GM21526 (cell line): ENCODE data around the gene SREBF2.

Experiments used
- ATAC-seq: cut with Tn5 transposase; IDR thresholded peaks from one replicate; pipeline ENCODE4 v1.9.1; 2021; ENCODE audit warnings: moderate library complexity; ENCODE audit not compliant: unreplicated experiment, low FRiP score

SREBF2 gene

GRCh38 chr22:41917375-41917902 lies 84.5 kb downstream of the SREBF2 start:
- ATAC-seq: no peak

- no peak for ATAC-seq
These were observed 85.2 kb downstream of the SREBF2 start for GRCh38 chr22:41917903-41918791.

- ATAC-seq: peak; percentile 30
These were observed 86.7 kb downstream of the SREBF2 start for GRCh38 chr22:41919357-41920224.

GRCh38 chr22:41920271-41920976 lies 87.5 kb downstream of the SREBF2 start:
- ATAC-seq: no peak

- no peak for ATAC-seq
These were observed 89.4 kb downstream of the SREBF2 start for GRCh38 chr22:41922328-41922727.

- ATAC-seq: no peak
These were observed 90.2 kb downstream of the SREBF2 start for GRCh38 chr22:41922940-41923594.

GRCh38 chr22:41923595-41924276 lies 90.8 kb downstream of the SREBF2 start:
- ATAC-seq: no peak

GRCh38 chr22:41925783-41926460 lies 93.0 kb downstream of the SREBF2 start:
- no peak for ATAC-seq

- no peak for ATAC-seq
These were observed 94.9 kb downstream of the SREBF2 start for GRCh38 chr22:41927813-41928212.

- ATAC-seq: no peak
These were observed 95.9 kb downstream of the SREBF2 start for GRCh38 chr22:41928593-41929417.

GRCh38 chr22:41929418-41929810 lies 96.5 kb downstream of the SREBF2 start:
- no peak for ATAC-seq

- no peak for ATAC-seq
These were observed 98.9 kb downstream of the SREBF2 start for GRCh38 chr22:41931701-41932269.

- ATAC-seq: no peak
These were observed 99.4 kb downstream of the SREBF2 start for GRCh38 chr22:41932353-41932752.

GRCh38 chr22:41933411-41934177 lies 100.7 kb downstream of the SREBF2 start:
- no peak for ATAC-seq

GRCh38 chr22:41934284-41935014 lies 101.5 kb downstream of the SREBF2 start:
- ATAC-seq: no peak

GRCh38 chr22:41935015-41935351 lies 102.1 kb downstream of the SREBF2 start:
- no peak for ATAC-seq
